AG09309 (cell line): ENCODE measurements around the gene PDE4D.

Source experiments
- DNase-seq: peaks from one replicate; pipeline ENCODE4 v3.0.0-alpha.2; 2010; ENCODE audit warnings: low read depth
- H3K4me3 ChIP-seq: 2 replicates; pipeline ENCODE4 v1.5.1; 2011; ENCODE audit warnings: mild to moderate bottlenecking, low read depth, low read length, moderate library complexity; ENCODE audit not compliant: control insufficient read depth
- CTCF ChIP-seq: IDR thresholded peaks from 2 replicates; pipeline ENCODE4 v1.5.1; 2011; ENCODE audit warnings: mild to moderate bottlenecking, low read depth, low read length, inconsistent platforms; ENCODE audit not compliant: insufficient read depth, control insufficient read depth; ENCODE audit errors: missing control alignments

PDE4D gene

GRCh38 chr5:58988938-58989337 lies 904.6 kb downstream of the PDE4D start:
- DNase-seq = no peak
- H3K4me3 ChIP-seq = no peak overlapping the region

GRCh38 chr5:58987193-58987592 lies 906.3 kb downstream of the PDE4D start:
- TF ChIP-seq CTCF = no peak
- no peak for DNase-seq
- H3K4me3 ChIP-seq = no peak overlapping the region

More at GRCh38 chr5:58988938-58989337, 904.6 kb downstream of the PDE4D start:
- no peak for TF ChIP-seq CTCF

- no peak for DNase-seq
- no peak overlapping the region for H3K4me3 ChIP-seq
Measured at GRCh38 chr5:58986281-58986680, 907.2 kb downstream of the PDE4D start.

GRCh38 chr5:58985759-58986158 lies 907.8 kb downstream of the PDE4D start:
- DNase-seq = no peak
- no peak for TF ChIP-seq CTCF
- no peak overlapping the region for H3K4me3 ChIP-seq

More at GRCh38 chr5:58986281-58986680, 907.2 kb downstream of the PDE4D start:
- TF ChIP-seq CTCF = no peak

GRCh38 chr5:58985311-58985710 lies 908.2 kb downstream of the PDE4D start:
- TF ChIP-seq CTCF = no peak
- no peak for DNase-seq
- H3K4me3 ChIP-seq = no peak overlapping the region

- no peak for TF ChIP-seq CTCF
- H3K4me3 ChIP-seq = no peak overlapping the region
- DNase-seq = no peak
Measured at GRCh38 chr5:58983526-58984452, 909.7 kb downstream of the PDE4D start.
